Activated CD4-positive, alpha-beta T cell treated with anti-CD3 and anti-CD28 coated beads, Interleukin-2, amount 50 U/mL, for 24 hours (primary cell): ENCODE results near the gene SLC28A3.
"Not testable (repeated sequence)": the region's sequence is repeated elsewhere in the genome, so short reads cannot be mapped to it uniquely, and the experiment has no call there.

Source experiments
- DNase-seq, 2 donors: peaks; one replicate each; pipeline ENCODE4 v3.0.0-alpha.2; 2020; ENCODE audit warnings: low read depth in 1 of 2, low spot score in 1 of 2

Gene SLC28A3, protein sequence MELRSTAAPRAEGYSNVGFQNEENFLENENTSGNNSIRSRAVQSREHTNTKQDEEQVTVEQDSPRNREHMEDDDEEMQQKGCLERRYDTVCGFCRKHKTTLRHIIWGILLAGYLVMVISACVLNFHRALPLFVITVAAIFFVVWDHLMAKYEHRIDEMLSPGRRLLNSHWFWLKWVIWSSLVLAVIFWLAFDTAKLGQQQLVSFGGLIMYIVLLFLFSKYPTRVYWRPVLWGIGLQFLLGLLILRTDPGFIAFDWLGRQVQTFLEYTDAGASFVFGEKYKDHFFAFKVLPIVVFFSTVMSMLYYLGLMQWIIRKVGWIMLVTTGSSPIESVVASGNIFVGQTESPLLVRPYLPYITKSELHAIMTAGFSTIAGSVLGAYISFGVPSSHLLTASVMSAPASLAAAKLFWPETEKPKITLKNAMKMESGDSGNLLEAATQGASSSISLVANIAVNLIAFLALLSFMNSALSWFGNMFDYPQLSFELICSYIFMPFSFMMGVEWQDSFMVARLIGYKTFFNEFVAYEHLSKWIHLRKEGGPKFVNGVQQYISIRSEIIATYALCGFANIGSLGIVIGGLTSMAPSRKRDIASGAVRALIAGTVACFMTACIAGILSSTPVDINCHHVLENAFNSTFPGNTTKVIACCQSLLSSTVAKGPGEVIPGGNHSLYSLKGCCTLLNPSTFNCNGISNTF

DNA sequence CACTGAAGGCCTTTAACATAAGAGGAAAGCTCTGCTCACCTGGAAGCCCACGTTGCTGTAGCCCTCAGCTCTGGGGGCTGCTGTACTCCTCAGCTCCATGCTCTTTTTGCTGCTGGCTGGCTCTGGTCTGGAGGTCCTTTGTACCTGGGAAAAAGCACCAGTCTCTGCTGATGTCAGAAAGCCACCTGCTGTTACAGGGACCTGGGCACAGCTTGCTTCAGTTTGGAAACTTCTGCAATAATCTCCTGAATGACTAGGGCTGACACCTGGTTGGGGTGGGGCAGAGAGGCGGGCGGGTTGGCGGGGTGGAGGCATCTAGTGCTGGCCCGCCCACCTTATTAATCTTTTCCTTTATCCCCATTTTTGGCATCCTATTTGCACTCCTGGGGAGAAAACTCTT lies at the start of gene SLC28A3:
Gene SLC28A3 (minus strand): TSS at position 224 of the 400 bp plus-strand sequence. CDS start 125 bp downstream, at position 99.
- DNase-seq = no peak

- DNase-seq = peak in 1 of 2 donors; percentile 4
Observed at GRCh38 chr9:84390254-84390653, 49.7 kb upstream of the SLC28A3 start.

DNA sequence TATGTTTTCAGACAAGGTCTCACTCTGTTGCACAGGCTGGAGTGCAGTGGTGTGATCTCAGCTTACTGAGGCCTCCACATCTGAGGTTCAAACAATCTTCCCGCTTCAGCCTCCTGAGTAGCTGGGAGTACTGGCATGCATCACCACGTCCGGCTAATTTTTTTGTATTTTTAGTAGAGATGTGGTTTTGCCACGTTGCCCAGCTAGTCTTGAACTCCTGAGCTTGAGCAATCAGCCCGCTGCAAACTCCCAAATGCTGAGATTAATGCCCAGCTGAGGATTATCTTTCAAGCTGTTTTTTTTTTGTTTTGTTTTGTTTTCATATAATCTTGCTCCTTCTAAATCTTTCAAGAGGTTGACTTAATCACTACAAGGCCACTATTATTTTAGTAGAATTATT lies 47.3 kb upstream of the SLC28A3 start:
- no peak for DNase-seq

DNA sequence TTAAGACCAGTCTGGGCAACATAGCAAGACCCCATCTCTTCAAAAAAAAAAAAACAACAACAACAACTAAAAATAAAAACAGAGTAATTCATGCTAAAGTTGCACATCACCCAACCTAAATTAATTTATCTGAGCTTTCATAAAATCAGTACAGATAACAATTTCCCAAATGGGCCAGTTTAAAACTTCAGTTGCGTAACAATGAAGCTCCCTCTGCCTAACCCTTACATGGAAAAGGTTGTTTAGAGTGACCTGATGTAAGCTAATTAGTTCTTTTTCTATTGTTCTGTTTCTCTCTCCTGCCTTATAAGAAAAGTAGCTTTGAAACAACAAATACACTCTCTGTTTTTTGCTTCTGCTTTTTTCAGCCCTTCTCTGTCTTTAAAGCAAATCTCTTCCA lies 46.2 kb upstream of the SLC28A3 start:
- no peak for DNase-seq

DNA sequence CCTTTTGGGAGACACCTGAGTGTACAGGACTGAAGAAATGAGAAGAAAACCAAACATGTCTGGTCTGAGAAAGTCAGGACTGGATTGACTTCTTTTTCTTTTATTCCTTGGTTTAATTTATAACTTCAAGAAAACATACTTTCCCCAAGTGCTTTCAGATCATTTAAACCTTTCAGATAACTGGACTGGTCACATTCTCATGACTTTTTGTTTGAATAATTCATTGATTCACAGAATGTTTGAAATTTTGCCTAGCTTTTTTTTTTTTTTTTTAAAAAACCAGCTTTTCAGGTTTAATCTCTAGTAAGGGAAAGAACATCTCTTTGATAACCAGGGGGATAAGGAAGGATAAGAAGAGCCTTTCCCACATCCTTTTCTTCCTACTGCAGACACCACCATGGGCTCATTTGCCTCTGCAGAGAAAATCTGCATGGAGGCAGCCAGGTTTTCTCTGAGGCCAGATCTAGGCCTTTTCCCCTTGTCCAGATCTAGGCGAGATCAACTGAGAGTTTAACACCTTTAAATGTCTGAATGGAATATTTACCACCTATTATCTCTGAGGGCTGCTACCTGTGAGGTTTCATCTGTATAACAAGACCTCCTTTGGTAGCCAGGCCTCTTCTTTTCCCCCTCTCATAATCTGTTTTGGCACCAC lies 45.0 kb upstream of the SLC28A3 start:
- no peak for DNase-seq

GRCh38 chr9:84384617-84385016 lies 44.1 kb upstream of the SLC28A3 start:
- no peak for DNase-seq

GRCh38 chr9:84383178-84383577 lies 42.6 kb upstream of the SLC28A3 start:
- DNase-seq = no peak

DNA sequence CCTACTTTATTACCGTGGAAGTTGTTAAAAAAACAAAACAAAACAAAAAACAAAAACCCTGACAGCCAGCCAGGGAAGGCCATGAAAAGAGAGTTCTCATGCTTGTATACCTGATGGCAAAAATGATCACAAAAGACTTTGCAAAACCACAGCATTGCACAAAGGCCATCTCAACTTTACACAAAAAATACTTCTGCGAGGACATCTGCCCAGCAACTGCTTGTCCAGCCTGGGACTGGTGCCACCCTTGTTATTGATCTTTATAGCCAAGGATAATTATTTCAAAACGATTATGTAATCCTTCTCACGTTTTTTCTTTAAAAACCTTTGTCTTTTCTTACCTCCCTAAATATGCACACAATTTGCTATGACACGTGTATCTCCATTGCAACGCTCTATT lies 42.2 kb upstream of the SLC28A3 start:
- no peak for DNase-seq

DNA sequence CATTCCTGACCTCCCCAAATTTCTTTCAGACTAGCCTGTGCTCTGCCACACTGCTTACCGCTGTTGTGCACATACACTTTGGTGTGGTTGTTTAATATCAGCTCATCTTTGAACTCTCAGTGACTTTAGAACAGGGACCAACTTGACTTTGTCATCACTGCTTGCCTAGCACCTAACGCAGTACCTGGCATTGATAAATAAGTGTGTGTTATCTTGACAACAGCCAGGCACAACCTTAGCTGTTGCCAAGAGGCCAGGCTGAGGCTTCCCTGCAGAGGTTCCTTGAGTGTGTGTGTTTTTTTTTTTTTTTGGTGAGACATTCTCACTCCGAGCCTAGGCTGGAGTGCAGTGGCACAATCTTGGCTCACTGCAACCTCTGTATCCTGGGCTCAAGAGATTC lies 41.0 kb upstream of the SLC28A3 start:
- no peak for DNase-seq

DNA sequence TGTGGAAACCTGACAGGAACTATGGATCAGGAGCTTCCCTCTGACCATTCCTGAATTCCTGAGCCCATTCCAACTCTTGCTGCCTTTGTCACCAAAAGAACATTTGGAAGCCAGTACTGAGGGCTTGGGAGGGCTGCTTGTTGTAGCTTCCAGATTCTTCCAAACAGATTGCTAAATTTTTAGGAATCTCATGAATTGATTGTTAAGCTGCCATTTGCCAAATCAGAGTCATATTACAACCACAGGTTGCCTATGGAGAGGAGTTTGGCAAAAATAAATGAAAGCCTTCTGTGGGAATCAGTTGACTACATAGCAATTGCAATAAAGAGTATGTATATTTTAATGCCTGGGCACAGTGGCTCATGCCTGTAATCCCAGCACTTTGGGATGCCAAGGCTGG lies 39.2 kb upstream of the SLC28A3 start:
- no peak for DNase-seq

- DNase-seq = no peak
Observed at GRCh38 chr9:84375954-84376353, 35.4 kb upstream of the SLC28A3 start.

- DNase-seq = no peak
Observed at GRCh38 chr9:84374516-84374915, 34.0 kb upstream of the SLC28A3 start.

- DNase-seq = no peak
Observed at GRCh38 chr9:84374013-84374412, 33.5 kb upstream of the SLC28A3 start.

- DNase-seq = no peak
Observed at GRCh38 chr9:84371737-84372136, 31.2 kb upstream of the SLC28A3 start.

- no peak for DNase-seq
Observed at GRCh38 chr9:84368601-84369000, 28.0 kb upstream of the SLC28A3 start.

DNA sequence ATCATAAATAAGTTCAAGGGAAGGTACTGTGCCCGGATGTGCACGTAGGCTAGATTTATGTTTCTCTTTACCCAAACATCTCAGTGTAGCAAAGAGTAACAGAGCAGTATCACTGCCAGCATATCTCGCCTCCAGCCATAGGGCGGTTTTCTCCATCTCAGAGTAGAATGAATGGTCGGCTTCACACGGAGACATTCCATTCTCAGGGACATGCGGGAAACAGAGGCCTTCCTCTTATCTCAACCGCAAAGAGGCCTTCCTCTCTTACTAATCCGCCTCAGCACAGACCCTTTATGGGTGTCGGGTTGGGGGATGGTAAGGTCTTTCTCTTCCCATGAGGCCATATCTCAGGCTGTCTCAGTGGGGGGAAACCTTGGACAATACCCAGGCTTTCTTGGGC lies 27.2 kb upstream of the SLC28A3 start:
- not testable (repeated sequence) for DNase-seq

- no peak for DNase-seq
Observed at GRCh38 chr9:84366683-84367082, 26.1 kb upstream of the SLC28A3 start.

DNA sequence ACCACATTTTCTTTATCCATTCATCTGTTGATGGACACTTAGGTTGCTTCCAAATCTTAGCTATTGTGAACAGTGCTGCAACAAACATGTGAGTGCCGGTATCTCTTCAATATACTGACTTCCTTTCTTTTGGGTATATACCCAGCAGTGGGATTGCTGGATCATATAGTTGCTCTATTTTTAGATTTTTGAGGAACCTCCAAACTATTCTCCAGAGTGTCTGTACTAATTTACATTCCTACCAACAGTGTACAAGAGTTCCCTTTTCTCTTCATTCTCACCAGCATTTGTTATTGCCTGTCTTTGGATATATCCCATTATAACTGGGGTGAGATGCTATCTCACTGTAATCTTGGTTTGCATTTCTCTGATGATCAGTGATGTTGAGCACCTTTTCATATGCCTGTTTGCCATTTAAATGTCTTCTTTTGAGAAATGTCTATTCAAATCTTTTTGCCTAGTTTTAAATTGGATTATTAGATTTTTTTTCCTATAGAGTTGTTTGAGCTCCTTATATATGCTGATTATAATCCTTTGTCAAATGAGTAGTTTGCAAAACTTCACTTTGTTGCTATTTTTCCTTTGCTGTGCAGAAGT lies 24.4 kb upstream of the SLC28A3 start:
- not testable (repeated sequence) for DNase-seq

- DNase-seq = no peak
Observed at GRCh38 chr9:84361645-84362044, 21.1 kb upstream of the SLC28A3 start.

DNA sequence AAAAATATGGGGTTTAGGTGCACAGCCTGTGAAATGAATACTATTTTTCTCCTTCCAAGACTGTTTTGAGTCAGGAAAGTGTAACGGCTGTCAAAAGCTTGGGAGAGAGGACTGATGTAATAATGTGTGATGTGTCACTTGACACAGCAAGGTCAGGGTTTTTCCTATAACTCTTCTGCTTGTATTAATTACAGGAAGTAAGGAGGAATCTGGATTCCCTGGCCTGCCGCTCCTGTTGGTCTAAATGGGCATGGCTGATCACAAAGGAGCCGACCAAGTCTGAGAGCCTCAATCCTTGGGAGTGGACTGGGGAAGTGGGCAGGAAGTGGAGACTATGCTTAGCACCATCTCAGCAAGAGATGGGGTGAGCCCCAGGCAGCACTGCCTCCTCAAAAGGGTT lies 16.7 kb upstream of the SLC28A3 start:
- DNase-seq = no peak

GRCh38 chr9:84354035-84354434 lies 13.5 kb upstream of the SLC28A3 start:
- no peak for DNase-seq

DNA sequence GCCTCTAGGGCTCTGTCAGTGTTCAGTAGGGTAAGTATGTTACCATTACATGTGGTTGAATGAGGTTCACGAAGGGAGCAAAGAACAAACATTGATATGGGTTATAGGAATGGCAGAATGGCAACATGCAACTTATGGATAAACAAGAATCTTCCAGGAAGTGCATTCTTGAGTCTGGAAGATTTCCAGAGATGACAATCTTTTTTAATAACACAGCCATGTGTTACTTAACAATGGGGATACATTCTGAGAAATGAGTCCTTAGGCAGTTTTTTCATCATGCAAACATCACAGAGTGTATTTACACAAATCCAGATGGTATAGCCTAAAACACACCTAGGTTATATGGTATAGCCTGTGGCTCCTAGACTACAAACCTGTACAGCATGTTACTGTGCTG lies 9.1 kb upstream of the SLC28A3 start:
- no peak for DNase-seq
